Measurements from ENCODE around the gene PPP1R16B. TPM values are rescaled to one million over a fixed set of nuclear protein-coding genes. Genes with fewer than 3 reads are reported as not detected.

Gene PPP1R16B
- total RNA-seq, 1 experiment from 2014 or later: 0.15 TPM

DNA sequence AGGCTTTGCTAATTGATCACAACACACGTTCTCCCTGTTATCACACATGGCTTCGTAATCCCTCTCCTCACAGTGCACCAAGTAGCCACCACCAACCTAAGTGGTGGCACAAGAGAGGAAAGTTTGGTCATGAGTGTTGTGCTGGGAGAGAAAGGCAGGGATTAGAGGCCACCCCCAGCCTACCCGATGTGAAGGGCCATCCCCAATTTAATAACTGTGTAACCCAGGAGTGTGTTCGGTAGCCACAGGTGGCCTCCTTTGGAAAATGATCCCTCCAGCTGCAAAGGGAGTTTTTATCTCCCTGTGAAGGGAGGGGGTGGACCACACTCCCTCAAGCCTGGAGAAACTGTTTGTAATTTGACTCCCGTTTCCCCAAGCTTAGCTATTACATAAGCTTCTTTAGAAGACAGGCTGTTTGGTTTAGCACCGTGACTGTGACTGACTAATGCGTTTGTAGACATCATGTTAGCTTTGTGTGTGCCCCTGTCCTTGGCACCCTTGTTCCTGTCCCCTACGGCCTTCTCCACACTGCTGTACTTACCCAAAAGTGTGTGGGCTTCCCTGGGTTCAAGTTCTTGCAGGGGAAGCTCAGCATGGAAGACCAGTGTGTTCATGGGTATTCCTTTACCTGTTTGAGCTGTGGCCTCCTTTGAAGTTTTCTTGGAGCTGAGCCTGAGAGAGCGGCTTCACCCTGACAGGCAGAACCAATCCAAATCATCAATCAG lies 20.6 kb downstream of the PPP1R16B start:
- Histone ChIP-seq H3K9ac (ENCODE audit: low read length) (no peak overlapping the region), H2AFZ (ENCODE audit: low read length) (no peak overlapping the region), H3K36me3 (ENCODE audit: insufficient read depth, low read length) (no peaks in the 10 kb centered on the region), H3K79me2 (ENCODE audit: low read length) (no peaks in the 10 kb centered on the region), H3K9me2 (replicated peaks; ENCODE audit: insufficient read depth, low read length) (no peaks in the 10 kb centered on the region), H4K20me1 (ENCODE audit: insufficient read depth, low read depth, low read length) (no peaks in the 10 kb centered on the region), H3K4me3 (ENCODE audit: low read length) (no peak overlapping the region), H3K4me1 (ENCODE audit: low read length) (no peaks in the 10 kb centered on the region), H3K9me3 (ENCODE audit: low read length) (no peaks in the 10 kb centered on the region), H3K27ac (ENCODE audit: low read length) (no peak overlapping the region), H3K27me3 (ENCODE audit: low read length) (peaks cover 5% of the 10 kb centered on the region; the same call in 1 of the 2 replicates), H3K4me2 (ENCODE audit: low read depth, low read length, poor library complexity, severe bottlenecking) (no peak overlapping the region)
- no peak for DNase-seq

DNA sequence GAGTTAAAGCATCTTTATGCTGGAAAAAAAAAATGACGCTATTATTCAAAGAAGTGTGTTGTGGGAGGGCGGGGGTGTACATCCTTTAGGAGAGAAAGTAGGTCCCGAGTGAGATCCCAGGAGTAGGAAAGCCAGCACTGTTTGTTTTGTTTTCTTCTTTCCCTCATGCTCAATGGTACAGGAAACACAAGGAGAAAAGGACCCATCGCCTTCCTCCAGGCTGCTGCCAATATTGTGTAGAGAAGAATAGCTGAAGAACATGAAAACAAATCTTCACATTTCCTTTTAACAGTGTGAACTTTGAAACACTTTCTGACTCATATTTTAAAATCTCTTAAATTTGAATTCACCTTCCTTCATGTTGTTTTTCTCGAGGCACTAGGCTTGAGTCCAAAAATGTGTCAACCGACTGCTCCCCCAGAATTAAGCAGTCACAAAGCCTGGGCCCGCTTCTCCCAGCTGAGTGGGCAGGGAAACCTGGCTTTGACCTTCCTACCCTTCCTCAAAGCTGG lies 22.3 kb downstream of the PPP1R16B start:
- Histone ChIP-seq H3K9ac (ENCODE audit: low read length) (no peak overlapping the region), H3K4me3 (ENCODE audit: low read length) (no peak overlapping the region), H3K4me2 (ENCODE audit: low read depth, low read length, poor library complexity, severe bottlenecking) (no peak overlapping the region), H3K9me2 (replicated peaks; ENCODE audit: insufficient read depth, low read length) (no peaks in the 10 kb centered on the region), H3K9me3 (ENCODE audit: low read length) (no peaks in the 10 kb centered on the region), H2AFZ (ENCODE audit: low read length) (no peak overlapping the region), H3K4me1 (ENCODE audit: low read length) (no peaks in the 10 kb centered on the region), H4K20me1 (ENCODE audit: insufficient read depth, low read depth, low read length) (no peaks in the 10 kb centered on the region), H3K27me3 (ENCODE audit: low read length) (no peaks in the 10 kb centered on the region), H3K27ac (ENCODE audit: low read length) (no peak overlapping the region), H3K36me3 (ENCODE audit: insufficient read depth, low read length) (no peaks in the 10 kb centered on the region), H3K79me2 (ENCODE audit: low read length) (no peaks in the 10 kb centered on the region)
- DNase-seq: no peak

DNA sequence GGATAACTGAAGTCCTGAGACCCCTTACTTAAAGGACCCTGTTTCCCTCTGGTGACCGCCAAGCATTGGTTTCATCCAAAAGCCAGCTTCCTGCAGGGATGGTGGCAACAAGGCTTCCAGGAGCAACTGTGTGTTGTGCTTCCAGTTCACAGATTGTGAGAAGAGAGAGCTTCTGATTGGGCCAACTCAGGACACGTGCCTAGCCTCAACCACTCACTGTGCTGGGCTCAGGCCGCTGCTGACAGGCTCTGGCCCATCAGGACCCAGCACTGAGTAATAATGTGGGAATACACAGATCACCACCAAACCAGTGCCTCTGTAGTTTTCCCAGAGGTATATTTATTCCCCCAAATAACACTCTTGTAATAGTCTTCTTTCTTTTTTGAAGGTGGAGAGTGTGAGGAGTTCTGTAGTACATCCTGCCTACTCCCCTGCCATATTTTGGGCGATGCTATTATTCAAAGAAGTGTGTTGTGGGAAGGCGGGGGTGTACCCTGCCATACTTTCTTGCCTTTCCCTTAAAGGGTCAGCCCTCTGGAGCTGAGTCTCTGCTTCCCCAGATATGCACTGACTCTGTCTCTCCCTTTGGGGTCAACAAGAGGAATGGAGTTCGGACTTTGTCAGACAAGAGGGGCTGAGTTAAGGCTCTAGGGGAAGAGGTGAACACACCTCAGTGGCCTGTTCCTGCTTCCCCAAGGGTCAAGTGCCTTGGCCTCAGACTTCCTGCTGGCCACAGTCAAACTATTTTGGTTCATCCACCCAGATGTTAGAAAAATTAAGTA lies 23.2 kb downstream of the PPP1R16B start:
- Histone ChIP-seq H4K20me1 (ENCODE audit: insufficient read depth, low read depth, low read length) (no peaks in the 10 kb centered on the region), H3K4me2 (ENCODE audit: low read depth, low read length, poor library complexity, severe bottlenecking) (no peak overlapping the region), H3K9ac (ENCODE audit: low read length) (no peak overlapping the region), H3K9me2 (replicated peaks; ENCODE audit: insufficient read depth, low read length) (no peaks in the 10 kb centered on the region), H3K36me3 (ENCODE audit: insufficient read depth, low read length) (no peaks in the 10 kb centered on the region), H3K27ac (ENCODE audit: low read length) (no peak overlapping the region), H2AFZ (ENCODE audit: low read length) (no peak overlapping the region), H3K4me1 (ENCODE audit: low read length) (no peaks in the 10 kb centered on the region), H3K79me2 (ENCODE audit: low read length) (no peaks in the 10 kb centered on the region), H3K4me3 (ENCODE audit: low read length) (no peak overlapping the region), H3K9me3 (ENCODE audit: low read length) (no peaks in the 10 kb centered on the region), H3K27me3 (ENCODE audit: low read length) (no peaks in the 10 kb centered on the region)
- no peak for DNase-seq

DNA sequence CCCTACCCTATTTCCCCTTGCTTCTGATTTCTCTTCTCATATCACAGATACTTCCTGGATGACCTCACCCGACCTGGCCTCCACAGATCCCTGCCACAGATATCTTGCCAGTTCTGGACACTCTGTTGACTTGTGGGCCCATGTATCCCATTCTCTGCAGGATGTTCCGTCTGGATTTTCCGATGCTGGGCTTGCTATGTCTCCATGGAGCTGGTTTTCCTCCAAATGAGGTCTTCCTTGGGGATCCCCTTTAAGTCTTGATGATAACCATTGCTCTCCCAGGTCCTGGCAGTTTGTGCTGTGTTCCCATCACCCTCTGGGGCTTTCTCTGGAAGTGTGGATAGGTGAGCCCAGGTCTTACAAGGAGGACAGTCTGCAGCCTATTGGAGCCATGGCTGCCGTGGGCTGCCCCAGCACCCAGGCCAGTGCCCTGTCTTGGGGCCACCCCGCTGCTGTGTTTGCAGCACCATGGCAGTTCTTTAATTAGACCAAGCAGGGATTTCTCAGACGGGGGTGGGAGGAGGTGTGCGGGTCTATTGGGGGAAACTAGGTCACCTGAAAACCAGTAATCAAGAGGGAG lies 23.9 kb downstream of the PPP1R16B start:
- Histone ChIP-seq H3K9ac (ENCODE audit: low read length) (no peak overlapping the region), H2AFZ (ENCODE audit: low read length) (no peak overlapping the region), H3K79me2 (ENCODE audit: low read length) (no peaks in the 10 kb centered on the region), H3K27me3 (ENCODE audit: low read length) (no peaks in the 10 kb centered on the region), H3K4me3 (ENCODE audit: low read length) (no peak overlapping the region), H3K4me2 (ENCODE audit: low read depth, low read length, poor library complexity, severe bottlenecking) (no peak overlapping the region), H3K4me1 (ENCODE audit: low read length) (no peaks in the 10 kb centered on the region), H3K9me3 (ENCODE audit: low read length) (no peaks in the 10 kb centered on the region), H4K20me1 (ENCODE audit: insufficient read depth, low read depth, low read length) (no peaks in the 10 kb centered on the region), H3K36me3 (ENCODE audit: insufficient read depth, low read length) (no peaks in the 10 kb centered on the region), H3K9me2 (replicated peaks; ENCODE audit: insufficient read depth, low read length) (no peaks in the 10 kb centered on the region), H3K27ac (ENCODE audit: low read length) (no peak overlapping the region)
- DNase-seq: no peak

DNA sequence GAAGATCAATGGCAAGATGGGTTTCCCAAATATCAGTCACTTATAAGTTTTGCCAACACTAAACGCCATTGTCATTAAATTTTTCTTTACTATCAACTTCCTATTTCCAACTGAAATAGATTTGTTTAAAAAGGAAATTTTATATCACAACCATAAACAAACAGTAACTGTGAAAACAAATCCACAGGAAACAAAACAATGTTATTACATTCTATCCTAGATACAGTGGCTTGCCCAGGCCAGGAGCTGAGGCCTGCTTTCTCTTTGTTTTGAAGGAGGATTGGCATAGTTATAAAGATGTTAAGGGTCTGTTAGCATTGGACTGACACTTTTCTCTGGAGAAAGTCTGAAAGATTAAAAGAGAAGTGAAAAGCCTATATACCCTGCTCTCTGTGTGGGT lies 24.9 kb downstream of the PPP1R16B start:
- no peaks in the 10 kb centered on the region for H3K9me2 ChIP-seq (replicated peaks; ENCODE audit: insufficient read depth, low read length)
- H3K4me1 ChIP-seq (ENCODE audit: low read length): no peaks in the 10 kb centered on the region
- H3K9ac ChIP-seq (ENCODE audit: low read length): no peak overlapping the region
- no peak for DNase-seq
- no peak overlapping the region for H3K4me2 ChIP-seq (ENCODE audit: low read depth, low read length, poor library complexity, severe bottlenecking)
- H3K9me3 ChIP-seq (ENCODE audit: low read length): no peaks in the 10 kb centered on the region
- H3K27me3 ChIP-seq (ENCODE audit: low read length): no peaks in the 10 kb centered on the region
- H3K27ac ChIP-seq (ENCODE audit: low read length): no peak overlapping the region
- no peaks in the 10 kb centered on the region for H3K79me2 ChIP-seq (ENCODE audit: low read length)
- no peaks in the 10 kb centered on the region for H4K20me1 ChIP-seq (ENCODE audit: insufficient read depth, low read depth, low read length)
- H3K36me3 ChIP-seq (ENCODE audit: insufficient read depth, low read length): no peaks in the 10 kb centered on the region
- H2AFZ ChIP-seq (ENCODE audit: low read length): no peak overlapping the region
- no peak overlapping the region for H3K4me3 ChIP-seq (ENCODE audit: low read length)

DNA sequence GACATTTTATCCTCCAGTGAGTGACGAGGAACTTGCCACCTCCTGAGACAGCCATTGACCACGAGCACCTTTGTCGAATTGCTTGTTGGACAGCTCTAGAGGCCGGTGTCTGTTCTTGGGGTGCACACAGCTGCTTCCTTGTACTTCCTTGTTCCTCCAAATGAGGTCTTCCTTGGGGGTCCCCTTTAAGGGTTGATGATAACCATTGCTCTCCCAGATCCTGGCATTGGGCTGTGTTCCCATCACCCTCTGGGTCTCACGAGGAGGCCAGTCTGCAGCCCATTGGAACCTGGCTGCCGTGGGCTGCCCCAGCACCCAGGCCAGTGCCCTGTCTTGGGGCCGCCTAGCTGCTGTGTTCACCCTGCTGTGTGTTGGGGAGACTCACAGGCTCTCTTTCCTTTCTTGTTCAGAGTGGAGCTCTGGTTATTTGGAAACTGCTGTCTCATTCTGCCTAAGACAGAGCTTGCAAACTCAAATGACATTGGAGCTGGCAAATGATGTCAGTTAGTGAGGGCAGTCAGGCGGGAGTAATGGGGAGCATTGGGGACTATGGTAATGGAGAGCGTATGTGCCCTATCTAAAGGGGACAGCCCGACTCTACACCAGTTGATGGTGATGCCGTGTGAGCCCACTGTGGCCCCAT lies 25.7 kb downstream of the PPP1R16B start:
- H3K9me2 ChIP-seq (replicated peaks; ENCODE audit: insufficient read depth, low read length): no peaks in the 10 kb centered on the region
- H3K27me3 ChIP-seq (ENCODE audit: low read length): no peaks in the 10 kb centered on the region
- no peaks in the 10 kb centered on the region for H3K4me1 ChIP-seq (ENCODE audit: low read length)
- no peak overlapping the region for H3K4me3 ChIP-seq (ENCODE audit: low read length)
- no peak overlapping the region for H3K9ac ChIP-seq (ENCODE audit: low read length)
- H4K20me1 ChIP-seq (ENCODE audit: insufficient read depth, low read depth, low read length): no peaks in the 10 kb centered on the region
- no peak overlapping the region for H2AFZ ChIP-seq (ENCODE audit: low read length)
- no peaks in the 10 kb centered on the region for H3K36me3 ChIP-seq (ENCODE audit: insufficient read depth, low read length)
- no peak for DNase-seq
- H3K79me2 ChIP-seq (ENCODE audit: low read length): no peaks in the 10 kb centered on the region
- H3K4me2 ChIP-seq (ENCODE audit: low read depth, low read length, poor library complexity, severe bottlenecking): no peak overlapping the region
- no peaks in the 10 kb centered on the region for H3K9me3 ChIP-seq (ENCODE audit: low read length)
- no peak overlapping the region for H3K27ac ChIP-seq (ENCODE audit: low read length)

DNA sequence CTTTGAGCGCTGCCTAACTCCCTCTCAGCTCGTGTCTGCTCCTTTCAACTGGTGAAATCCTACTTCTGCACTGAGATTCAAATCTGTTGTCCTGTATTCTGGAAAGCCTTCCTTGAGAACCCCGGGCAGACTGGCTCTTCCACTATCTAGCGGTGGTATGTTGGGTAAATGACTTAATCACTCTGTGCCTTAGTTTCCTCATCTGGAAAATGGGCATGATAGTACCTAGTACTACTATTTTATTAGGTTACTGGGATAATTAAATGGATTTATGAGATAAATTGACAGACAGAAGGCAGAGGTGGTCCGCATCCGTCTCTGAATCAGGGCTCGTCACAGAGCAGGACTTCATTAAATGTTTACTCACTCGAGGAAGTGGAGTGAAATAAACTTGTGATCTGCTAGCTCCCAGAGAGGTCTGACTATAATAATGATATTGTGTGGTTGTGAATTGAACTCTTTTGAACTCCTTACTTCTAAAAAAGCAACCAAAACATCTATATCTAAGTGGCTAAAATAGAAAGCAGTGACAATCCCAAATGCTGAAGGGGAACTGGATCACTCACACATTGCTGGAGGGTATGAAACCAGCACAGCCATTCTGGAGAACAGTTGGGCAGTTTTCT lies 26.6 kb downstream of the PPP1R16B start:
- Histone ChIP-seq H3K79me2 (ENCODE audit: low read length) (no peaks in the 10 kb centered on the region), H2AFZ (ENCODE audit: low read length) (no peak overlapping the region), H3K4me1 (ENCODE audit: low read length) (no peaks in the 10 kb centered on the region), H3K4me3 (ENCODE audit: low read length) (no peak overlapping the region), H3K9me3 (ENCODE audit: low read length) (no peaks in the 10 kb centered on the region), H3K36me3 (ENCODE audit: insufficient read depth, low read length) (no peaks in the 10 kb centered on the region), H3K27me3 (ENCODE audit: low read length) (no peaks in the 10 kb centered on the region), H3K27ac (ENCODE audit: low read length) (no peak overlapping the region), H3K9me2 (replicated peaks; ENCODE audit: insufficient read depth, low read length) (no peaks in the 10 kb centered on the region), H3K9ac (ENCODE audit: low read length) (no peak overlapping the region), H4K20me1 (ENCODE audit: insufficient read depth, low read depth, low read length) (no peaks in the 10 kb centered on the region), H3K4me2 (ENCODE audit: low read depth, low read length, poor library complexity, severe bottlenecking) (no peak overlapping the region)
- DNase-seq: no peak
